Measurements from ENCODE around the gene OTOP2. TPM values are rescaled to one million over a fixed set of nuclear protein-coding genes. Genes with fewer than 3 reads are reported as not detected.

OTOP2 gene
- total RNA-seq, 1 experiment from 2014 or later: not detected

Other genes starting within 250 kb of the OTOP2 start
- not detected in 2 replicates for gene CD300LF, start 211.3 kb upstream of the OTOP2 start, total RNA-seq (2014; rRNA removed; shearing (Covaris generic))
- gene RAB37, start 187.0 kb upstream of the OTOP2 start, total RNA-seq (2014; rRNA removed; shearing (Covaris generic)): 1.6 and 3.0 TPM in 2 replicates
- gene NHERF1, start 175.6 kb upstream of the OTOP2 start, total RNA-seq (2014; rRNA removed; shearing (Covaris generic)): 41.6 and 62.1 TPM in 2 replicates
- 32.9 and 61.3 TPM in 2 replicates for gene NAT9, start 147.9 kb upstream of the OTOP2 start, total RNA-seq (2014; rRNA removed; shearing (Covaris generic))
- gene GRIN2C, start 64.4 kb upstream of the OTOP2 start, total RNA-seq (2014; rRNA removed; shearing (Covaris generic)): not detected in 2 replicates
- gene FDXR, start 51.3 kb upstream of the OTOP2 start, total RNA-seq (2014; rRNA removed; shearing (Covaris generic)): 14.5 and 18.3 TPM in 2 replicates
- not detected in 2 replicates for gene FADS6, start 30.6 kb upstream of the OTOP2 start, total RNA-seq (2014; rRNA removed; shearing (Covaris generic))
- gene USH1G, start 1.0 kb upstream of the OTOP2 start, total RNA-seq (2014; rRNA removed; shearing (Covaris generic)): not detected in 2 replicates
- not detected in 2 replicates for gene OTOP3, start 11.6 kb downstream of the OTOP2 start, total RNA-seq (2014; rRNA removed; shearing (Covaris generic))
- 0.16 TPM in 1 of 2 replicates, not detected in the other for gene HID1, start 48.5 kb downstream of the OTOP2 start, total RNA-seq (2014; rRNA removed; shearing (Covaris generic))
- gene CDR2L, start 63.4 kb downstream of the OTOP2 start, total RNA-seq (2014; rRNA removed; shearing (Covaris generic)): 9.6 and 14.7 TPM in 2 replicates
- 154 and 186 TPM in 2 replicates for gene MRPL58, start 88.4 kb downstream of the OTOP2 start, total RNA-seq (2014; rRNA removed; shearing (Covaris generic))
- gene ATP5PD, start 122.7 kb downstream of the OTOP2 start, total RNA-seq (2014; rRNA removed; shearing (Covaris generic)): 601 and 1,079 TPM in 2 replicates
- 24.4 and 28.6 TPM in 2 replicates for gene KCTD2, start 123.0 kb downstream of the OTOP2 start, total RNA-seq (2014; rRNA removed; shearing (Covaris generic))
- gene SLC16A5, start 163.7 kb downstream of the OTOP2 start, total RNA-seq (2014; rRNA removed; shearing (Covaris generic)): 0.50 and 0.71 TPM in 2 replicates
- 5.3 and 6.6 TPM in 2 replicates for gene ARMC7, start 185.7 kb downstream of the OTOP2 start, total RNA-seq (2014; rRNA removed; shearing (Covaris generic))
- 130 and 136 TPM in 2 replicates for gene NT5C, start 207.5 kb downstream of the OTOP2 start, total RNA-seq (2014; rRNA removed; shearing (Covaris generic))
- 340 and 870 TPM in 2 replicates for gene JPT1, start 230.2 kb downstream of the OTOP2 start, total RNA-seq (2014; rRNA removed; shearing (Covaris generic))